Stomach (tissue), 8 donors: Measurements from ENCODE around the gene ZNF691. TPM values are rescaled to one million over a fixed set of nuclear protein-coding genes. Genes with fewer than 3 reads are reported as not detected.

Experiments
- polyA plus RNA-seq, 3 donors: library from polyadenylated mRNA; stranded (reverse); fragments of 200-250 nt; gene quantifications; one replicate each; pipeline ENCODE4 v1.2.3, GENCODE V29; 2013
- total RNA-seq, 5 donors: library from RNA; depleted of rRNA; stranded (reverse); fragments of >200 nt; gene quantifications; one replicate each; pipeline versions ENCODE4 v1.1.0 to v1.2.3, GENCODE V29; 2014 to 2016
- donor health status: healthy with polysubstance abuse.
- donor health status: Bipolar disorder and iron deficiency.
- donor health status: healthy.

The ZNF691 gene
- total and polyA plus RNA-seq, 8 donors, result 1.2 to 12.8 (median 5.7) TPM

Other genes starting within 250 kb of the ZNF691 start
- 10 to 100 TPM in 2 of 5 donors, 1 to 10 TPM in 2, not detected in 1; 5.2 to 70.1 (median 28.2) TPM for gene PPIH, start 188.2 kb upstream of the ZNF691 start, total RNA-seq
- gene PPIH, start 188.2 kb upstream of the ZNF691 start, polyA plus RNA-seq, result 10 to 100 TPM; 31.6 to 72.3 (median 47.8) TPM
- gene YBX1, start 164.2 kb upstream of the ZNF691 start, total RNA-seq, result 100 to 1,000 TPM; 201 to 379 (median 337) TPM
- 100 to 1,000 TPM; 526 to 844 (median 718) TPM for gene YBX1, start 164.2 kb upstream of the ZNF691 start, polyA plus RNA-seq
- under 1 TPM in 1 of 5 donors, not detected in 4; 0.37 TPM for gene CLDN19, start 106.4 kb upstream of the ZNF691 start, total RNA-seq
- not detected for gene CLDN19, start 106.4 kb upstream of the ZNF691 start, polyA plus RNA-seq
- gene P3H1, start 79.6 kb upstream of the ZNF691 start, total RNA-seq, result 10 to 100 TPM; 17.8 to 78.2 (median 43.0) TPM
- 10 to 100 TPM in 2 of 3 donors, 1 to 10 TPM in 1; 5.0 to 18.2 (median 13.4) TPM for gene P3H1, start 79.6 kb upstream of the ZNF691 start, polyA plus RNA-seq
- 1 to 10 TPM in 2 of 5 donors, under 1 TPM in 1, not detected in 2; 0.89 to 6.7 (median 6.1) TPM for gene C1orf50, start 79.4 kb upstream of the ZNF691 start, total RNA-seq
- gene C1orf50, start 79.4 kb upstream of the ZNF691 start, polyA plus RNA-seq, result 1 to 10 TPM; 3.9 to 6.0 (median 4.1) TPM
- gene TMEM269, start 61.6 kb upstream of the ZNF691 start, total RNA-seq, result under 1 TPM in 1 of 5 donors, not detected in 4; 0.55 TPM
- gene TMEM269, start 61.6 kb upstream of the ZNF691 start, polyA plus RNA-seq, result under 1 TPM in 1 of 3 donors, not detected in 2; 0.03 TPM
- 10 to 100 TPM in 2 of 5 donors, 1 to 10 TPM in 2, not detected in 1; 4.9 to 13.6 (median 8.4) TPM for gene ERMAP, start 29.5 kb upstream of the ZNF691 start, total RNA-seq
- gene ERMAP, start 29.5 kb upstream of the ZNF691 start, polyA plus RNA-seq, result 1 to 10 TPM; 3.5 to 4.9 (median 4.9) TPM
- 10 to 100 TPM in 4 of 5 donors, not detected in 1; 11.2 to 30.9 (median 18.3) TPM for gene SVBP, start 29.2 kb upstream of the ZNF691 start, total RNA-seq
- 10 to 100 TPM; 25.1 to 51.2 (median 29.4) TPM for gene SVBP, start 29.2 kb upstream of the ZNF691 start, polyA plus RNA-seq
- 10 to 100 TPM in 3 of 5 donors, 1 to 10 TPM in 2; 1.2 to 32.5 (median 28.1) TPM for gene SLC2A1, start 112.3 kb downstream of the ZNF691 start, total RNA-seq
- gene SLC2A1, start 112.3 kb downstream of the ZNF691 start, polyA plus RNA-seq, result 10 to 100 TPM in 1 of 3 donors, 1 to 10 TPM in 2; 4.3 to 39.8 (median 8.4) TPM